ENCODE results near the gene ABCC8.

ABCC8 gene

GRCh38 chr11:17475666-17476316, 854 bp downstream of the ABCC8 start:
- POLR2A ChIA-PET, result no interaction called here
- Histone ChIP-seq H3K36me3 (ENCODE audit: control insufficient read depth in 4 of 4, insufficient read depth in 4 of 4, low read length in 3 of 4) (no peaks in the 10 kb centered on the region), H3K4me1 (ENCODE audit: control extremely low read depth in 1 of 4, control insufficient read depth in 4 of 4, insufficient read depth in 4 of 4, low read length in 3 of 4) (peaks cover 0 to 13% (median 5%) of the 10 kb centered on the region in 4 experiments), H3K9me3 (ENCODE audit: control extremely low read depth in 1 of 5, control insufficient read depth in 4 of 5, insufficient read depth in 2 of 5, low read depth in 1 of 5, low read length in 4 of 5) (no peaks in the 10 kb centered on the region), H3K4me3 (ENCODE audit: control insufficient read depth in 1 of 7, extremely low read depth in 1 of 7, insufficient read depth in 4 of 7, low read depth in 2 of 7, low read length in 6 of 7) (peak overlapping the region in 5 of 7 experiments; percentile 23 to 68 (median 59)), H3K27ac (ENCODE audit: insufficient read depth in 1 of 2, low read depth in 1 of 2, low read length in 2 of 2, poor library complexity in 1 of 2, severe bottlenecking in 2 of 2) (no peak overlapping the region), H3K27me3 (replicated peaks in 2 of 5; ENCODE audit: control insufficient read depth in 4 of 5, insufficient read depth in 5 of 5, low read length in 4 of 5) (peaks cover 19 to 90% (median 40%) of the 10 kb centered on the region in 5 experiments)
- CTCF ChIA-PET, result interaction anchor here (2.4 kb wide), 1 partner anchor 11 kb away, joined by 7 read pairs; no protein-coding TSS in a partner anchor
- DNase-seq, result peak in 1 of 3 donors; percentile 21
- WGBS (ENCODE audit: insufficient coverage), result 5% methylated on average over 26 of the region's 31 CpGs

- Histone ChIP-seq H3K36me3 (ENCODE audit: control insufficient read depth in 4 of 4, insufficient read depth in 4 of 4, low read length in 3 of 4) (no peaks in the 10 kb centered on the region), H3K4me1 (ENCODE audit: control extremely low read depth in 1 of 4, control insufficient read depth in 4 of 4, insufficient read depth in 4 of 4, low read length in 3 of 4) (peaks cover 0 to 13% (median 5%) of the 10 kb centered on the region in 4 experiments), H3K9me3 (ENCODE audit: control extremely low read depth in 1 of 5, control insufficient read depth in 4 of 5, insufficient read depth in 2 of 5, low read depth in 1 of 5, low read length in 4 of 5) (no peaks in the 10 kb centered on the region), H3K27me3 (replicated peaks in 2 of 5; ENCODE audit: control insufficient read depth in 4 of 5, insufficient read depth in 5 of 5, low read length in 4 of 5) (peaks cover 11 to 64% (median 31%) of the 10 kb centered on the region in 5 experiments), H3K27ac (ENCODE audit: insufficient read depth in 1 of 2, low read depth in 1 of 2, low read length in 2 of 2, poor library complexity in 1 of 2, severe bottlenecking in 2 of 2) (no peak overlapping the region), H3K4me3 (ENCODE audit: control insufficient read depth in 1 of 7, extremely low read depth in 1 of 7, insufficient read depth in 4 of 7, low read depth in 2 of 7, low read length in 6 of 7) (no peak overlapping the region)
- WGBS (ENCODE audit: insufficient coverage), result 66% methylated on average over 5 of the region's 6 CpGs
- CTCF ChIA-PET, result interaction anchor here (1.5 to 2.4 kb wide), 3 partner anchors 8 to 89 kb away, joined by 3 to 7 read pairs (median 4); no protein-coding TSS in a partner anchor
- peak in 2 of 3 donors; percentile 23 to 36 for DNase-seq
- POLR2A ChIA-PET, result no interaction called here
Measured at GRCh38 chr11:17473071-17473744, 3.4 kb downstream of the ABCC8 start.

GRCh38 chr11:17472467-17472866, 4.2 kb downstream of the ABCC8 start:
- H3K4me1 ChIP-seq (ENCODE audit: control extremely low read depth in 1 of 4, control insufficient read depth in 4 of 4, insufficient read depth in 4 of 4, low read length in 3 of 4), result peaks cover 0 to 13% (median 5%) of the 10 kb centered on the region in 4 experiments
- no peaks in the 10 kb centered on the region for H3K9me3 ChIP-seq (ENCODE audit: control extremely low read depth in 1 of 5, control insufficient read depth in 4 of 5, insufficient read depth in 2 of 5, low read depth in 1 of 5, low read length in 4 of 5)
- ChIA-PET CTCF (interaction anchor here (1.1 to 1.5 kb wide), 2 partner anchors 13 to 72 kb away, joined by 3 read pairs; no protein-coding TSS in a partner anchor), POLR2A (no interaction called here)
- 74% methylated on average over 3 of the region's 3 CpGs for WGBS (ENCODE audit: insufficient coverage)
- peaks cover 4 to 57% (median 25%) of the 10 kb centered on the region in 5 experiments for H3K27me3 ChIP-seq (replicated peaks in 2 of 5; ENCODE audit: control insufficient read depth in 4 of 5, insufficient read depth in 5 of 5, low read length in 4 of 5)
- H3K36me3 ChIP-seq (ENCODE audit: control insufficient read depth in 4 of 4, insufficient read depth in 4 of 4, low read length in 3 of 4), result no peaks in the 10 kb centered on the region
- H3K4me3 ChIP-seq (ENCODE audit: control insufficient read depth in 1 of 7, extremely low read depth in 1 of 7, insufficient read depth in 4 of 7, low read depth in 2 of 7, low read length in 6 of 7), result no peak overlapping the region
- no peak overlapping the region for H3K27ac ChIP-seq (ENCODE audit: insufficient read depth in 1 of 2, low read depth in 1 of 2, low read length in 2 of 2, poor library complexity in 1 of 2, severe bottlenecking in 2 of 2)
- DNase-seq, result no peak

GRCh38 chr11:17471501-17471900, 5.1 kb downstream of the ABCC8 start:
- H3K4me1 ChIP-seq (ENCODE audit: control extremely low read depth in 1 of 4, control insufficient read depth in 4 of 4, insufficient read depth in 4 of 4, low read length in 3 of 4), result peaks cover 0 to 8% (median 4%) of the 10 kb centered on the region in 4 experiments
- no peaks in the 10 kb centered on the region for H3K36me3 ChIP-seq (ENCODE audit: control insufficient read depth in 4 of 4, insufficient read depth in 4 of 4, low read length in 3 of 4)
- ChIA-PET CTCF (interaction anchor here (1.1 to 1.6 kb wide), 2 partner anchors 13 to 71 kb away, joined by 3 to 5 read pairs; no protein-coding TSS in a partner anchor), POLR2A (no interaction called here)
- no peak overlapping the region for H3K27ac ChIP-seq (ENCODE audit: insufficient read depth in 1 of 2, low read depth in 1 of 2, low read length in 2 of 2, poor library complexity in 1 of 2, severe bottlenecking in 2 of 2)
- H3K27me3 ChIP-seq (replicated peaks in 2 of 5; ENCODE audit: control insufficient read depth in 4 of 5, insufficient read depth in 5 of 5, low read length in 4 of 5), result peaks cover 0 to 49% (median 21%) of the 10 kb centered on the region in 5 experiments
- no peaks in the 10 kb centered on the region for H3K9me3 ChIP-seq (ENCODE audit: control extremely low read depth in 1 of 5, control insufficient read depth in 4 of 5, insufficient read depth in 2 of 5, low read depth in 1 of 5, low read length in 4 of 5)
- no peak overlapping the region for H3K4me3 ChIP-seq (ENCODE audit: control insufficient read depth in 1 of 7, extremely low read depth in 1 of 7, insufficient read depth in 4 of 7, low read depth in 2 of 7, low read length in 6 of 7)
- 100% methylated on average over 2 of the region's 3 CpGs for WGBS (ENCODE audit: insufficient coverage)
- DNase-seq, result no peak

- POLR2A ChIA-PET, result no interaction called here
- H3K9me3 ChIP-seq (ENCODE audit: control extremely low read depth in 1 of 5, control insufficient read depth in 4 of 5, insufficient read depth in 2 of 5, low read depth in 1 of 5, low read length in 4 of 5), result no peaks in the 10 kb centered on the region
- H3K36me3 ChIP-seq (ENCODE audit: control insufficient read depth in 4 of 4, insufficient read depth in 4 of 4, low read length in 3 of 4), result no peaks in the 10 kb centered on the region
- H3K27me3 ChIP-seq (replicated peaks in 2 of 5; ENCODE audit: control insufficient read depth in 4 of 5, insufficient read depth in 5 of 5, low read length in 4 of 5), result peaks cover 0 to 34% (median 12%) of the 10 kb centered on the region in 5 experiments
- WGBS (ENCODE audit: insufficient coverage), result 93% methylated on average over 6 of the region's 6 CpGs
- H3K27ac ChIP-seq (ENCODE audit: insufficient read depth in 1 of 2, low read depth in 1 of 2, low read length in 2 of 2, poor library complexity in 1 of 2, severe bottlenecking in 2 of 2), result no peak overlapping the region
- CTCF ChIA-PET, result interaction anchor here (1.1 to 1.6 kb wide), 2 partner anchors 12 to 23 kb away, joined by 3 to 5 read pairs; no protein-coding TSS in a partner anchor
- H3K4me3 ChIP-seq (ENCODE audit: control insufficient read depth in 1 of 7, extremely low read depth in 1 of 7, insufficient read depth in 4 of 7, low read depth in 2 of 7, low read length in 6 of 7), result no peak overlapping the region
- H3K4me1 ChIP-seq (ENCODE audit: control extremely low read depth in 1 of 4, control insufficient read depth in 4 of 4, insufficient read depth in 4 of 4, low read length in 3 of 4), result no peaks in the 10 kb centered on the region
- no peak for DNase-seq
Measured at GRCh38 chr11:17469998-17470397, 6.6 kb downstream of the ABCC8 start.

- peaks cover 0 to 15% (median 7%) of the 10 kb centered on the region in 5 experiments for H3K27me3 ChIP-seq (replicated peaks in 2 of 5; ENCODE audit: control insufficient read depth in 4 of 5, insufficient read depth in 5 of 5, low read length in 4 of 5)
- POLR2A ChIA-PET, result no interaction called here
Measured at GRCh38 chr11:17468122-17468521, 8.5 kb downstream of the ABCC8 start.

More at GRCh38 chr11:17468122-17468521, 8.5 kb downstream of the ABCC8 start:
- no peak for DNase-seq
- 96% methylated on average over 4 of the region's 4 CpGs for WGBS (ENCODE audit: insufficient coverage)
- Histone ChIP-seq H3K9me3 (ENCODE audit: control extremely low read depth in 1 of 5, control insufficient read depth in 4 of 5, insufficient read depth in 2 of 5, low read depth in 1 of 5, low read length in 4 of 5) (no peaks in the 10 kb centered on the region), H3K4me3 (ENCODE audit: control insufficient read depth in 1 of 7, extremely low read depth in 1 of 7, insufficient read depth in 4 of 7, low read depth in 2 of 7, low read length in 6 of 7) (no peak overlapping the region), H3K36me3 (ENCODE audit: control insufficient read depth in 4 of 4, insufficient read depth in 4 of 4, low read length in 3 of 4) (no peaks in the 10 kb centered on the region), H3K27ac (ENCODE audit: insufficient read depth in 1 of 2, low read depth in 1 of 2, low read length in 2 of 2, poor library complexity in 1 of 2, severe bottlenecking in 2 of 2) (no peak overlapping the region), H3K4me1 (ENCODE audit: control extremely low read depth in 1 of 4, control insufficient read depth in 4 of 4, insufficient read depth in 4 of 4, low read length in 3 of 4) (no peaks in the 10 kb centered on the region)
- CTCF ChIA-PET, result interaction anchor here (0.7 to 1.9 kb wide), 4 partner anchors 8 to 85 kb away, joined by 3 to 4 read pairs (median 4); no protein-coding TSS in a partner anchor
